Uterus (tissue), 4 donors: ENCODE results near the gene FOXN4. TPM values are rescaled to one million over a fixed set of nuclear protein-coding genes. Genes with fewer than 3 reads are reported as not detected.

ENCODE experiments used
- DNase-seq, 2 donors: peaks; one replicate each; pipeline ENCODE4 v3.0.0-alpha.2; 2019 to 2020
- H3K27ac ChIP-seq, 2 donors: fragments of 200-600 bp; sonication (generic); 1 replicate in 1 of 2; 2 replicates in 1 of 2; pipeline ENCODE4 v1.5.1; 2016 to 2018
- H3K27me3 ChIP-seq, 2 donors: fragments of 200-600 bp; sonication (generic); one replicate each; pipeline ENCODE4 v1.5.1; 2018 to 2019; ENCODE audit warnings: control low read depth in 1 of 2
- H3K36me3 ChIP-seq, 2 donors: fragments of 200-600 bp; sonication (generic); one replicate each; pipeline ENCODE4 v1.5.1; 2019; ENCODE audit warnings: control low read depth in 1 of 2
- H3K4me1 ChIP-seq, 2 donors: fragments of 200-600 bp; sonication (generic); one replicate each; pipeline ENCODE4 v1.5.1; 2018 to 2019; ENCODE audit warnings: control low read depth in 1 of 2
- H3K4me3 ChIP-seq, 2 donors: fragments of 200-600 bp; sonication (generic); 1 replicate in 1 of 2; 2 replicates in 1 of 2; pipeline ENCODE4 v1.5.1; 2018 to 2019; ENCODE audit warnings: mild to moderate bottlenecking in 1 of 2
- H3K9me3 ChIP-seq, 2 donors: fragments of 200-600 bp; sonication (generic); one replicate each; pipeline ENCODE4 v1.5.1; 2019; ENCODE audit warnings: control low read depth in 1 of 2
- POLR2A ChIP-seq, 2 donors: fragments of 450-650 bp; IDR thresholded peaks; one replicate each; pipeline ENCODE4 v1.6.1; 2016; ENCODE audit warnings: antibody characterized with exemption in 2 of 2, mild to moderate bottlenecking in 1 of 2, moderate library complexity in 1 of 2
- intact Hi-C: fragments of 100-400 bp; cut with DNase I; formaldehyde crosslinking; loops from one replicate; pipeline ENCODE4 v1.15.1; 2023; ENCODE audit warnings: low total_unique reads
- total RNA-seq, 4 donors: library from RNA; depleted of rRNA in 3 of 4; stranded (reverse); fragments of >200 nt in 3 of 4; gene quantifications; one replicate each; pipeline versions ENCODE4 v1.1.0 to v1.2.4, GENCODE V29; 2014 to 2023
- TF ChIP-seq, protein P1 (sequence below), 4 experiments: fragments of 200-600 bp in 2 of 4; fragments of 450-650 bp in 2 of 4; sonication (generic) in 2 of 4; IDR thresholded peaks; one replicate each; pipeline ENCODE4 v1.5.1; 2016 to 2019; ENCODE audit warnings: antibody characterized with exemption in 4 of 4, mild to moderate bottlenecking in 2 of 4, moderate library complexity in 1 of 4
- donor health status: DM: yes; HTN: yes; CAD: no.

FOXN4 gene
- total RNA-seq, 4 donors from 2014 or later, result not detected

DNA sequence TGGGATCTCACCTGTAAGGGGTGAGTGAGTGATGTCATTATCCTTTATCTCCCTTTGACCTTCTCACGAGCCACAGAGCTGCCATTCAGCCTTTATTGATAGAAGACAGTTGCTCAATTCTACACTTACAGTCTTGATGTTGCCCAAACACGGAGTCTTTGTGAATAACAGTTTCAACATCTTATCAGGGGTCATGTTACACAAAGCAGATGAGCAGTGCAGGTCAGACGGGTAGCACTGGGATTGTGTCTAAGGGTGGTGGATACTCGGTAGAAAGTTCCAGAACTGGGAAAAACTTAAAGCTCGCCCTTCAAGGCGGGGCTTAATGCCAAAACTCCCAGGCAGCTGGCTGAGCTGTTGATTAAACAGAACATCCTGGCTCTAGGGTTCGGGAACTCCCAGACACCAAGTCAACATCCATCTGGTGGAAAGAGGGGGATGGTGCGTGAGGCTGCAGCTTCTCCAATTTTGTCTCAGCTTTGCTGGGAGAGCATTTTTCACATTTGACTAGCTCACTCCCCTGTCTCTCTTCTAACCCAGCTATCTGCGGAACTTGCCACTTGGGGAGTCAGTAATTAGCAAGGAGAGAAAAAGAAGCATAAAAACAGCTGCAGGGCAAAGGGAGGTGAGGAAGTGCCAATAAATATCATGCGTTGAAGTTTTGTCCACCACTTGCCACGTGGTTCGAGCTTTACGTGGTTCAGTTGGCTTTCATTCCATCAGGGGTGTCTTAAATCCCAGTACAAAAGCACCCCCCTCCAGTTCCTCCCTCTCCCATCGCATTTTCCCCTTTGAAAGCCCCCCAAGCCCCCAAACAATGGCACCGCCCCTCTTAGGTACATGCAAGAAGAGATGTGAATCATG is 31.0 kb downstream of the FOXN4 start:
- peak overlapping the region; percentile 80 to 84 for H3K27ac ChIP-seq
- no peak overlapping the region for H3K4me3 ChIP-seq
- no peaks in the 10 kb centered on the region for H3K4me1 ChIP-seq
- intact Hi-C loops, result no loop called here
- peak; percentile 66 to 84 for DNase-seq
- no peaks in the 10 kb centered on the region for H3K27me3 ChIP-seq
- no peaks in the 10 kb centered on the region for H3K9me3 ChIP-seq
- H3K36me3 ChIP-seq, result no peaks in the 10 kb centered on the region
- TF ChIP-seq, protein P1, sequence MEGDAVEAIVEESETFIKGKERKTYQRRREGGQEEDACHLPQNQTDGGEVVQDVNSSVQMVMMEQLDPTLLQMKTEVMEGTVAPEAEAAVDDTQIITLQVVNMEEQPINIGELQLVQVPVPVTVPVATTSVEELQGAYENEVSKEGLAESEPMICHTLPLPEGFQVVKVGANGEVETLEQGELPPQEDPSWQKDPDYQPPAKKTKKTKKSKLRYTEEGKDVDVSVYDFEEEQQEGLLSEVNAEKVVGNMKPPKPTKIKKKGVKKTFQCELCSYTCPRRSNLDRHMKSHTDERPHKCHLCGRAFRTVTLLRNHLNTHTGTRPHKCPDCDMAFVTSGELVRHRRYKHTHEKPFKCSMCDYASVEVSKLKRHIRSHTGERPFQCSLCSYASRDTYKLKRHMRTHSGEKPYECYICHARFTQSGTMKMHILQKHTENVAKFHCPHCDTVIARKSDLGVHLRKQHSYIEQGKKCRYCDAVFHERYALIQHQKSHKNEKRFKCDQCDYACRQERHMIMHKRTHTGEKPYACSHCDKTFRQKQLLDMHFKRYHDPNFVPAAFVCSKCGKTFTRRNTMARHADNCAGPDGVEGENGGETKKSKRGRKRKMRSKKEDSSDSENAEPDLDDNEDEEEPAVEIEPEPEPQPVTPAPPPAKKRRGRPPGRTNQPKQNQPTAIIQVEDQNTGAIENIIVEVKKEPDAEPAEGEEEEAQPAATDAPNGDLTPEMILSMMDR (IDR thresholded peaks at IDR 0.05), result peak in 1 of 4 experiments; percentile 28
- no peak for TF ChIP-seq POLR2A (IDR thresholded peaks at IDR 0.05)

DNA sequence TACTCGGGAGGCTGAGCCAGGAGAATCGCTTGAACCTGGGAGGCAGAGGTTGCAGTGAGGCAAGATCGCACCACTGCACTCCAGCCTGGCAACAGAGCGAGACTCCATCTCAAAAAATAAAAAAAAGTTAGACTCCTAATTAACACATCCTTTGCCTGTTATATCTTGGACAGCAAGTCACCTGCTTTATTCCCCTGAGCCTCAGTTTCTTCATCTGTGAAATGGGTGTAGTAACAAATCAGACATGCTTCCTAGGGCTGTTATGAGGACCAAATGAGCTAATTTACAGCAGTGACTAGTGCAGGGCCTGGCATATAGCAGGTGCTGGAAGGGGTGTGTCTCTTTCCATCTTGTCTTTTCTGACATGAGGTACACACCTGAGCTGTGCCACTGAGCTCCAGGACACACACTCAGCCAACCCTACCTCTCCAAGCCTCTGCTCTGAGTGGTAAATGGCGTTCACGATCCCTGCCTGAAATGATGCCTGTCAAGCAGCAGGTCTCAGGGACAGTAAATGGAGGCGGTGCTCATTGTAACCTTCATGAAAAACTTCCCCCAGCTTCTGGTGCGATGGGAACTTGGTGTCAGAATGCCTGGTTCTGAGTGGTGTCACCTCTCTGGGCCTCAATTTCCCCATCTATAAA is 31.7 kb downstream of the FOXN4 start:
- intact Hi-C loops, result no loop called here
- Histone ChIP-seq H3K27ac (peak overlapping the region; percentile 80 to 84), H3K27me3 (no peaks in the 10 kb centered on the region), H3K4me3 (no peak overlapping the region), H3K4me1 (no peaks in the 10 kb centered on the region), H3K36me3 (no peaks in the 10 kb centered on the region), H3K9me3 (no peaks in the 10 kb centered on the region)
- TF ChIP-seq, protein P1 (IDR thresholded peaks at IDR 0.05), result no peak
- no peak for TF ChIP-seq POLR2A (IDR thresholded peaks at IDR 0.05)
- DNase-seq, result no peak

DNA sequence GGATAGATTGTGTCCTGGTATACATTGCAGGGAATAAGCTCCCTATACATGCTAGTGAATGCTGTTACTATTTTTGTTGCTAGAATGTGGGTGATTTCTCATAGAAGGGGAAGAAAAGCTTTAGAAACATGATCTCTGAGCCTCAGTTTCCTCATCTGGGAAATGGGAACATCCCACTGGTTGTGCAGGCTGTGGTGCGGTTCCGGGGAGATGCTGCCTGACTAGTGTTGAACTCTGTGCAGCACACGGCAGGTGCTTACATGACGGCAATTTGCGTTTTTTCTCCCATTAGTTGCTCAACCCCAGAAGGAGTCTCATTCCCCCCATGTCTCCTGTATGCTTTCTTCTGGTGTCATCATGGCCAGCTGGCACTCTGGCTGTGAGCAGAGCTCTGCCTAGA is 32.9 kb downstream of the FOXN4 start:
- no peaks in the 10 kb centered on the region for H3K9me3 ChIP-seq
- DNase-seq, result no peak
- H3K27ac ChIP-seq, result no peak overlapping the region
- intact Hi-C loops, result no loop called here
- no peaks in the 10 kb centered on the region for H3K27me3 ChIP-seq
- H3K4me1 ChIP-seq, result no peaks in the 10 kb centered on the region
- no peaks in the 10 kb centered on the region for H3K36me3 ChIP-seq
- no peak for TF ChIP-seq POLR2A (IDR thresholded peaks at IDR 0.05)
- TF ChIP-seq, protein P1 (IDR thresholded peaks at IDR 0.05), result no peak
- H3K4me3 ChIP-seq, result no peak overlapping the region

DNA sequence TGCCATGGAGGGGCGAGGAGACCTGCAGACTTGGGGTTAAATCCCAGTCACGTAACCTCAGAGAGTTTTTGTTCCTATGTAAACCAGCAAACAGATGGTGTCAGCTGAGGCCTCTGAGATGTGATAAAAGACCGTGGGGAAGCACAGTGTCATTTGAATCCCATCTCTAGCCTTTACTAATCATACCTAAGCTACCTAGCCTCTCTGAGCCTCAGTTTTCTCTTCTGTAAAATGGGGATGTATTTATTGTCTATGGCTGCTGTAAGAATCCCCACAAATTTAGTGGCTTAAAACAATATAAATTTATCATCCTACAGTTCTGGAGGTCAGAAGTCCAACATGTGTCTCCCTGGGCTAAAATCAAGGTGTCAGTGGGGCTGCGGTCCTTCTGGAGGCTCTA is 33.9 kb downstream of the FOXN4 start:
- H3K27me3 ChIP-seq, result no peaks in the 10 kb centered on the region
- H3K4me1 ChIP-seq, result no peaks in the 10 kb centered on the region
- no peak overlapping the region for H3K4me3 ChIP-seq
- DNase-seq, result no peak
- H3K9me3 ChIP-seq, result no peaks in the 10 kb centered on the region
- no peak overlapping the region for H3K27ac ChIP-seq
- TF ChIP-seq, protein P1 (IDR thresholded peaks at IDR 0.05), result no peak
- no peak for TF ChIP-seq POLR2A (IDR thresholded peaks at IDR 0.05)
- intact Hi-C loops, result no loop called here
- H3K36me3 ChIP-seq, result no peaks in the 10 kb centered on the region

DNA sequence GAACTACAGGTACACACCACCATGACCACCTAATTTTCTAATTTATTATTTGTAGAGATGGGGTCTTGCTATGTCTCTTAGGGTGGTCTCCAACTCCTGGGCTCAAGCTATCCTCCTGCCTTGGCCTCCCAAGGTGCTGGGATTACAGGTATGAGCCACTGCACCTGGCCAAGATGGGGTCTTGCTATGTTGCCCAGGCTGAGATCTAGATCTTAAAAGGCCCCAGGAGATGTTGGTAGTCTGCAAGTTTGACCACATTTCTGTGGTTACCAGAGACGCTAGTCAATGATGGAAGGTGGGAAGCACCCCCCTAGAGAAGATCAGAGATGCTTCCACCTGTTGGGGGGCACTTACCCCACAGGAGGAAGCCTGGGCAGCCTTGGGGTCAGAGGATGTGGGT is 34.7 kb downstream of the FOXN4 start:
- no peak for DNase-seq
- TF ChIP-seq, protein P1 (IDR thresholded peaks at IDR 0.05), result no peak
- TF ChIP-seq POLR2A (IDR thresholded peaks at IDR 0.05), result no peak
- Histone ChIP-seq H3K27ac (no peak overlapping the region), H3K4me1 (no peaks in the 10 kb centered on the region), H3K4me3 (no peak overlapping the region), H3K9me3 (no peaks in the 10 kb centered on the region), H3K36me3 (no peaks in the 10 kb centered on the region), H3K27me3 (no peaks in the 10 kb centered on the region)
- intact Hi-C loops, result no loop called here
